Left kidney (tissue), 2 donors: ENCODE results near the gene FADS2. TPM values are rescaled to one million over a fixed set of nuclear protein-coding genes. Genes with fewer than 3 reads are reported as not detected.

ENCODE experiments used
- DNase-seq: peaks from one replicate; pipeline ENCODE4 v3.0.0-alpha.2; 2013
- polyA plus RNA-seq: library from polyadenylated mRNA; unstranded; fragments of 120-200 nt; gene quantifications from one replicate; pipeline ENCODE4 v1.2.1, GENCODE V29; 2013; ENCODE audit not compliant: insufficient read length

The FADS2 gene
- polyA plus RNA-seq, 1 donor, result 105 TPM

DNA sequence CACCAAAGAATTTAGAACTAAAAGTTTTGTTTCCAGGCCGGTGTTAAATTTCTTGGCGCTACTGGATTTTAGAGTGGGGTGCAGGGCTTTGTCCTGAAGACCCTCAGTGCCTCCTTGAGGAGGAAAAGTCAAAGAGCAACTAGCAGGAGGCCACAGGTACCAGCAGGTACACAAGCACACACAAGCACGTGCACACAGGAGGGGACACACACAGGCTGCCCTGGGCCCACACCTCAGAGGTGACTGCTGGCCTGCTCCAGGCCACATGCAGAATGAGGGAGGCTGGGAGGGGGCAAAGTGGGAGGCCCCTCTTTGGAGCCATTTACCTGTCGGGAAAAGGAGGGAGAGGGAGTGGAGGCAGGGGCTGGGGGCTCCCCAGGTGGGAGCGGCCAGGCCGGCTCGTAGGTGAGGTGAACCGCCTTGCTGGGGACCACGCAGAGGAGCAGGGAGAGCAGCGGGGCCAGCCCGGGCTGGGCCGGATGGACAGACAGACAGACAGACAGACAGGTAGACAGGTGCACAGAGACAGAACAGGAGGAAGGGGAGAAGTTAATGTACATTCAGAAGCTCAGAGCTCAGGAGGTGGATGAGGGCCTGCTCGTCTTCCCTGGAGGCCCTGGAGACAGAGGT lies 77.1 kb downstream of the FADS2 start:
- no peak for DNase-seq

DNA sequence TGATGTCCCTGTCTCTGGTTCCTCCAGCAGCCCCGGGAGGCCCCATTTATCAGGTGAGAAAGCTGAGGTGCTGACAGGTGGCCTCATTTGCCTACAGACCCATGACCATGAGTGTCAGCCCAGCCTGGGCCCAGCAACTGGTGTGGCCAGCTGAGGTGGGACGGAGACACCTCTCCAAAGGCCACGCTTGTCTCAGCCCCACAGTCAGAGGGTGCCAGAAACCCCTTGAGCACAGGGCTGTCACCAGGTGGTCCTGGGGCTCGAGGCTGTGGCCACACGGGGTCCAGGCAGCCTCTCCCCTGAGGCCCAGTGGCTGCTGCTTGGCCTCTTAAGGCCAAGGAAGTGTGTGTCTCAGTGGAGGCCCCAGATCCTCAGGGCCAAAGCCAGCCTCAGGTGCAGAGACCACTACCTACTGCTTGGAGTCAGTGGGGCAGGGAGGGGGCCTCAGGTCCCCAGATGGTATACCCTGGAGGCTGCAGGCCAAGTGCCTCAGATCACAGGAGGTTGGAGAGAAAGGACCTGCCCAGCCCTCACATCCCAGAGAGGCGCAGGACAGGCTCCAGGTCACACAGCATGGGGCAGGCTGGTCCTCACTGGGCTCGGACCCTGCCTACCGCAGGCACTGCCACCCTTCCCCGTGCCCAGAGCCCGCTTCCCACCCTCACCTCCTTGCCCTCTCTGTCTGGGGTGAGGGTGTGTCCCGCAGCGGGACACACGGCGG lies 77.9 kb downstream of the FADS2 start:
- DNase-seq, result no peak

DNA sequence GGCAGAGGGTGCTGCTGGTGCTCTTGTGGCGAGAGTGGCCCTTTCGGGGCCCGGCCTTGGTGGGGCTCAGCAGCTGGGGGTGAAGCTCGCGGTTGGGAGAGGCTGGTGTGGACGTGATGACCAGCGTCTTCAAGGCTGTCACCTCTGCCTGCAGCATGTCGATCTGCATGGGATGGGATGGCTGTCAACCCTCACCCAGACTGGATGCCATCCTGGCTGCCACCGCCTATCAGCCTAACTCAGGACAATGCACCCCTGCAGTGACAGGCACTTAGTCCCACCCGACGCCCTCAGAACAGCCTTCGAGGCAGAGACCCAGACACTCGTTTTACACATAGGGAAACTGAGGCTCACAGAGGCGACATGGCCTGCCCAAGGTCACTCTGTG lies 78.4 kb downstream of the FADS2 start:
- DNase-seq, result no peak

DNA sequence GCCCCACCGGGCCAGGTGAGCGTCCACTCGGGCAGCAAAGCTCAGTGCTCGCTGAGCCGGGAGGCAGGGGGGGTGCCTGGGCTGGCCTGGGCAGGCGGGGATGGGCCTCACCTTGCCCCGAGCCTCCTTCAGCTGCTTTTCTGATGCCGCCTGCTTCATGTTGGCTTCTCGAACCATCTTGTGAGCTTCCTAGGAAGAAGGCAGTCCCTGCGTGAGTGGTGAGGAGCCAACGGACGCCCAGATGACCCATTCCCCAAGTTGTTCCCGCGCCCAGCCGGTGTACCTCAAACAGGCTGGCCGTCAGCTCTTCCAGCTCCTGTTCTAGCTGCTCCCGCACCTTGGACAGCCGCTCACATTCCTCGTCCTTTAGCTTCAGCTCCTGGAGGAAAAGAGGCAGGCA lies 79.2 kb downstream of the FADS2 start:
- no peak for DNase-seq

DNA sequence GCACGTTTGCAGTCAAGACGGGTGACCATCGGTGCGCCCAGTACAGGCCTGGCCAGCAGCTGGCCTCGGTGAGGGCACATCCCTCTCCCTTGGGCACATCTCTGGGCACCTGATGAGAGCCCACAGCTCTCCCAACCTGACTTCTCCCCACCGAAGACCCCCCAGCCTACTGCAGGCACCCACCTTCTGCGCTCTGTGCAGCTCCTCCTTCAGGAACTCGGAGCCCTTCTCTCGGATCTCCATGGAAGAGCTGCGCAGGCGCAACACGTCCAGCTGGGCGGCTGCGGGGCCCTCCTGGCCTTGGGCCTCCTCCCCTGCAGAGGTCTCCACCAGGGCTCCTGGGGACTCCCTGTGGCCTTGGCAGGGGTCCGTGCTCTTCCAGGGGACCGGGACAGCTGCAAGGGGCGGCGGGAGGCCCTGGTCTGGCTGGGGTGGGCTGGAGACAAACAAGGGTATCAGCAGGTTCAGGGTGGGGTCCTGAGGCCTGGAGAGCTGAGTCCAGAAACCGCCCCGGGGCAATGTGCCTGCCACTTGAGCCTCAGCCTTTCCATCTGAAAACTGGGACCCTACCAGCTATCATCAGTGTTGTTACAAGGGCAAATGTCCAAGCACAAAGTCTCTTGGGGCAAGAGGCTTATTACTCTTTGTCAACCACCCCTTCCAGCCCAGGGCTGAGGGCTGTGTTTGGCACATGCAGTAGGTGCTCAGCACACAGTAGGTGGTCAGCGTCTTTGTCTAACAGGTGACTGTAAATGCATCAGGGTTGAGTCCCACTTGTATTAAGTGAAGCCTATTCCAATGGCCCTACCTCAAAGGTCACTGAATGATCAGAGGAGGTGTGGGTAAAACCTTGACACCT lies 80.0 kb downstream of the FADS2 start:
- DNase-seq, result no peak

- DNase-seq, result no peak
Measured at GRCh38 chr11:61908730-61909316, 80.7 kb downstream of the FADS2 start.

GRCh38 chr11:61910187-61911127 lies 82.4 kb downstream of the FADS2 start:
- DNase-seq, result no peak

- DNase-seq, result no peak
Measured at GRCh38 chr11:61911128-61911700, 83.1 kb downstream of the FADS2 start.

DNA sequence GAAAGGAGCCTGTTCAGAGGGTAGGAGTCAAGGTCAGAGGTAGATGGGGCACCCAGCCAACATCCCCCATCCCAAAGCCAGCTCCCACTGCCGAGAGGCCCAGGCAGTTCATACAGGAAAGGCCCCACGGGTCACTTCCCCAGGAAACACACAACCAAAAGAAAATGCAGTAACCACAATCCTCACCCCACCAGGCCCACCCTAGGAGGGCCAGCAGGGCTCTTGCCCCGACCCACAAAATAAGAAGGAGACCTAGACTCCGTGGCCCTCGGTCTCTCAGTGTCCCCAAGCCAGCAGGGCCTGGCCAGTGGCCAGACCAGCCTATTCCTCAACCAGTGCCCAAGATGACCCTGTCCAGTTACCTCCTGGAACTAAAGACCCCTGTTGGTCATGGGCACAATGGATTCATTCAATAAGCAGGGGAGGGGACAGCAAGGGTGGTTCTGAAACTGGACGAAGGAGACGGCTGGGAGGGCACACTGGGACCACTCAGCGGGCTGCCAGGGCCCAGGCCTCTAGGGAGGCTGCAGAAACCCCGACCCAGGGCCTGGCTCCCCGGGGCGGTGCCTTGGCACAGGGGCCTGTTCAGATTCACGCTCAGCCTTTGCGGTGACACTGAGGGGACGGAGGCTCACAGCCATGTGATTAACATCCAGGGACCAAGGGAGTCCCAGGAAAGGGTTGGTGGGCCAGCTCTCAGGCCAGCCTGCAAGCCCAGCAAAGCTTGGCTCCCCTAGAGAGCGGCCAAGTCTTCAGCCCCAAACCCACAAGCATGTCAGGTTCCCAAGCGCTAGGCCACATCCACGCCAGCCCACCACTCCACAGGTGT lies 83.8 kb downstream of the FADS2 start:
- DNase-seq, result no peak

GRCh38 chr11:61912530-61912898 lies 84.4 kb downstream of the FADS2 start:
- no peak for DNase-seq

GRCh38 chr11:61912991-61913698 lies 85.0 kb downstream of the FADS2 start:
- no peak for DNase-seq

- DNase-seq, result no peak
Measured at GRCh38 chr11:61913699-61914395, 85.7 kb downstream of the FADS2 start.

- DNase-seq, result no peak
Measured at GRCh38 chr11:61914471-61915171, 86.5 kb downstream of the FADS2 start.

- no peak for DNase-seq
Measured at GRCh38 chr11:61916737-61917333, 88.7 kb downstream of the FADS2 start.
